ENCODE results near the gene PLGLB2. TPM values are rescaled to one million over a fixed set of nuclear protein-coding genes. Genes with fewer than 3 reads are reported as not detected.
"Not testable (repeated sequence)": the region's sequence is repeated elsewhere in the genome, so short reads cannot be mapped to it uniquely, and the experiment has no call there.

The PLGLB2 gene
- 5.7 and 6.3 TPM in 2 replicates for total RNA-seq

DNA sequence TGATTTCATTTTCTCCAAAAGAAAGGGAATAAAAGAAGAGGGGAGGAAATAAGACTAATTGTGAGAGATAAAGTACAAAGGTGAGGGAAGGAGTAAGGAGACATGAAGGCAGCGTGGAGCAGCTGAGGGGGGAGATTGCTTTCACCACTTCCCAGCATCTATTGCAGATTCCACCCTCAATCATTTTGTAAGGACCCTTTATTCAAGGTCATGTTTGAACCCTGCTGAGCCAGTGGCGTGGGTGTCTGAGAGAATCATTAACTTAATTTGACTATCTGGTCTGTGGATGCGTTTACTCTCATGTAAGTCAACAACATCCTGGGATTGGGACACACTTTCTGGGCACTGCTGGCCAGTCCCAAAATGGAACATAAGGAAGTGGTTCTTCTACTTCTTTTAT, at the start of gene PLGLB2:
Gene PLGLB2 (plus strand): TSS at position 297 of the 400 bp plus-strand sequence. CDS start 67 bp downstream, at position 364.
- intact Hi-C loops (cut with micrococcal nuclease): not testable (repeated sequence)

DNA sequence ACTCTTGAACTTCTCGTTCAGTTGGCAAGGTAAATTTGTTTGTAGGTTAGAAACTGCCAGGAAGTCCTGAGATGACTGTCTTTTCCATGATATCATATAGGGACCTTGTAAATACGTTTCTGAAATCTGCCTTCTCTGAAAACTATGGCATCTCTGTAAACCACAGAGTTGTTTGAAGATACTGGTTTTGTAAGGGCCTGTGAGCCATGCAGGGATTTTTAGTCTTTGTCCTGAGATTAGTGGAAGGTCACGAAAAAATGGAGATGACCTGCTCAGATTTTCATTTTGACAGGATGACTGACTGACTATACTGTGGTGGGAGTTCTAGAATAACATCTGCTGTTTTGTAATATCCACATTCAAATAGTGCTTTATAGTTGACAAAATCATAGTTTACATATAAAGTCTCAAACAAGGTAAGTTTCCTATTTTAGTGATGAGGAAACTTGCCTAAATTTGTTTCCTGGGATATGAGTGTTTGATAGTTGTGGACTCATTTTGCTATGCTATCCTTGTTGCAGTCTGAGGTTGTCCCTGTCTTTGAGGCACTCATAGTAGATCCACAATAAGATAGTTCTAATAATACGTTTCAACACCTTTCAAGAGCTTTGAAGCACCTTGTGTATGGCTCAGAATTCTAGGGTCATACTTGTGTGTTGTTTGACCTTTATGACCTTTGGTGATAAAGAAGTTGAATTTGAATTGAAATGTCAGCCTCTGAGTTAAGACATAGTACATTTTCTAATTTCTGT, 43.1 kb upstream of the PLGLB2 start:
- intact Hi-C loops (cut with micrococcal nuclease): not testable (repeated sequence)

GRCh38 chr2:87708368-87708767, 39.5 kb upstream of the PLGLB2 start:
- intact Hi-C loops (cut with micrococcal nuclease): not testable (repeated sequence)

DNA sequence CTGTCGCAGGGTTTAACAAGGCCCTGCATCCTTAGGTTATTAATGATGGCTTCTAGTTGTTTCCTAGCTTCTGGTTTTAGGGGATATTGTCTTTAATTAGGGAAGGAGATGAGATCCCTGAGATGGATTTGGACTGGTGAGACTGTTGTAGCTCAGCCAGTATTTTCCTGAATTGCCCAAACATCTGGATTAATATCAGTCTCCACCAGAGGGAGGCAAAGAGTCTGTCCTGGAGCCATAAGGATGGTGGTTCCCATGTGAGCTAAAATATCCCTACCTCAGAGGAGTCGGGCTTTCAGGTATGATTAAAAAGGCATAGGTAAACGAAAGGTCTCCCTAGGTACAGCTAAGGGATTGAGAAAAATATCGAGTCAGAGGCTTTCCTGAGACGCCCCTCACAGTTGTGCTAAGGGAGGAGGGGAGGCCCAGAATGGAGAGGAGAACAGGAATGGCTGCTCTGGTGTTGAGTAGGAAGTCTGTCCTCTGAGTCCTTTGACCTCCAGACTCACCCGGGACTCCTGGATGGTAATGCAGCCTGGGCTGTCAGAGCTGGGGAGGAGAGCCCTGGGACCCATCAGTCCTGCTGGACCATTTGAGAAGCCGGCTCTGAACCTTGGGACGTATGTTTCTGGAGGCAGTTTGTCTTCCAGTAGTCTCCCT, 19.8 kb upstream of the PLGLB2 start:
- intact Hi-C loops (cut with micrococcal nuclease): not testable (repeated sequence)

DNA sequence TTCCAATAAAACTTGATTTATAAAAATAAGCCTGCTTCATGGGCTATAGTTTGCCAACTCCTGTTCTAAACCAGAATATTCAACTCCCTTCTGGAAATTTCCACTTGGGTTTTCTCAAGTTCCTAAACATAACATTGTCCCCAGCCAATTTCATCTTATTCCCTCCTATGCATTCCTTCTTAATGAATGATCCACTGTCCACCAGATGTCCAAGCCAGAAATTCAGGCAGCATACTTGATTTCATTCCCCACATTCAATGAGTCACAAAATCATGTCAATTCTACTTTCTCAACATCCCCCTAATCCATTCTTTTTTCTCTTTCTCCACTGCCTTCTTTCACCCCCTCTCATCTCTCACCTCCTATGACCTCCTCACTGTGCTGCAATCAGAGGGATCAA, 7.0 kb upstream of the PLGLB2 start:
- intact Hi-C loops (cut with micrococcal nuclease): not testable (repeated sequence)

GRCh38 chr2:87742393-87743108, 5.3 kb upstream of the PLGLB2 start:
- intact Hi-C loops (cut with micrococcal nuclease): not testable (repeated sequence)

DNA sequence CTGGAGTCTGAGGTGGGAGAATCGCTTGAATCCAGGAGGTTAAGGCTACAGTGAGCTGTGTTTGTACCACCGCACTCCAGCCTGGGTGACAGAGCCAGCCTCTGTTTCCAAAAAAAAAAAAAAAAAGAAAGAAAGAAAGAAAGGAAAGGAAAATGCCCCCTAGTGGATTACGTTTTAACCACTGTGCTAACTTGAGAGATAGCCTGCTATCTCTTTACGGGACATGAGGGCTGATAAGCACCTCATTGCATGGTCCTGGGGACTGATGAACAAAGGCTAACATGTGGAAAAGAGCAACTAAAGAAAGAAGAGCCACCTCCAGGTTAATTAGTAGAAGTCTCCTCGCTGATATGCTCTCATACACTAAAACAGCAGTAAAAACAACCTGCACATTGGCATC, 4.2 kb upstream of the PLGLB2 start:
- intact Hi-C loops (cut with micrococcal nuclease): not testable (repeated sequence)

DNA sequence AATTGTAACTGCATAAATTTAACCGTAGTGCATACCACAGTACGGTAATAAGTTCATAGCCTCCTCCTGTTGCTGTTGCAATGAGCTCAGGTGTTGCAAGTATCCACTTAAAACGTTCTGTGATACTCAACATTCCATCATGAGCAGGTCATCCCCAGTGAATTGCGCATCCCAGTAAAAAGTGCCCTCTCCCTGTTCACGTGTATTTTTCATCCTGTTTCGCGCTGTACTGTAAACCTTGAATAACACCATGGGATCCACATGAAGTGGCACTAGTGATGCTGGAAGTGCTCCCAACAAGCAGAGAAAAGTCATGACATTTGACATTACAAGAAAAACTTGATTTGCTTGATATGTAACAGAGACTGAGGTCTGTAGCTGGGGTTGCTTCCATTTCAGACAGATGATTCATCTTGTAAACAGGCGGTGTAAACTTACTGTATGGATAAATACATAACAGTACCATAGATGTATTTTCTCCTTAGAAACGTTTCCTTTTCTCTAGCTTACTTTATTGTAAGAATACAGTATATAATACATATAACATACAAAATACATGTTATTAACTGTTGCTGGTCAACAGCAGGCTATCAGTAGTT, 2.4 kb upstream of the PLGLB2 start:
- intact Hi-C loops (cut with micrococcal nuclease): not testable (repeated sequence)

DNA sequence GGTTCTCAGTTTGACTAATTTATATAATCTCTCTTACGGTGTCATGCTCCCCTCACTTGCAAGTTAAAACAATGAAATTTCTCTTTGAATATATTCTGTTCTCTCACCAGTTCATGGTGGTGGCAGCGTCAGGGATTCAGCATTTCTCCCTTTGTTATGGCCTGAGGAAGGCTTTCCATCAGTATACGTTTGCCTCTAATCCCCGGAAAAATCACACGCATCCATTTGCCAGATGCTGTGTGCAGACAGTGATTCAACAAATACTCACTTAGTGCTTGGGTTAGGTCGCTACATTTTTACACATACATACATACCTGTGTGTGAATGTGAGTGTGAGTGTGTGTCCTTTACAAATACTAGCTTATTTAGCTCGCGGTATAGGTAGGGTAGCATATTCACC, 637 bp downstream of the PLGLB2 start:
- intact Hi-C loops (cut with micrococcal nuclease): not testable (repeated sequence)

- intact Hi-C loops (cut with micrococcal nuclease): not testable (repeated sequence)
Measured at GRCh38 chr2:87750560-87750959, 2.7 kb downstream of the PLGLB2 start.

DNA sequence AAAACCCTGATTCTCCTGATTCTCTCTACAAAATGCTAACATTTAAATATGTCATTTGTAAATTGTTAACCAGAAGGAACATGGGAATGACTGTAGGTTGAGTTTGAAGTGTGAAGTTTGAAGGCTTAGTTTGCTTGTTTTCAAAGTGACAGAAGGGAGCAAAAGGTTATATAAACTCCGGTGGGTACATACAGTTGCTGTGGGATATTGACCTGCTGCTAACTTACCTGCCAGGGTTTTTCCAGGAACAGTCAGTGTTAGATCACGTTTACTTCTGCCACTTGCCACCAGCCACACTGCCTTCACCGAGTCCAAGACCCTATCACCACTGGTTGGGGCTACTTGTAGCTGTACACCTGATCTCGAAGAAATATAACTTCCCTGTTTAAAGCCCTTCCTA, 6.9 kb downstream of the PLGLB2 start:
- intact Hi-C loops (cut with micrococcal nuclease): not testable (repeated sequence)

Other genes starting within 250 kb of the PLGLB2 start
- gene RGPD2, start 77.7 kb downstream of the PLGLB2 start, total RNA-seq: 1.4 and 2.0 TPM in 2 replicates

Data from T-helper 1 cell treated with Interleukin-12 subunit alpha and Interleukin-12 subunit beta and Interleukin-4 antibody, amounts not matched to agents 30 ng/mL and 1 ng/mL, for 36 hours (primary cell).